ENCODE measurements around the gene STRIP2.

- TF ChIP-seq CTCF (IDR thresholded peaks at IDR 0.05) (no peak), POLR2A (IDR thresholded peaks at IDR 0.05) (no peak)
Measured at GRCh38 chr7:129458171-129458570, 23.9 kb downstream of the STRIP2 start.
